ENCODE data around the gene CAMTA1.

Gene CAMTA1

DNA sequence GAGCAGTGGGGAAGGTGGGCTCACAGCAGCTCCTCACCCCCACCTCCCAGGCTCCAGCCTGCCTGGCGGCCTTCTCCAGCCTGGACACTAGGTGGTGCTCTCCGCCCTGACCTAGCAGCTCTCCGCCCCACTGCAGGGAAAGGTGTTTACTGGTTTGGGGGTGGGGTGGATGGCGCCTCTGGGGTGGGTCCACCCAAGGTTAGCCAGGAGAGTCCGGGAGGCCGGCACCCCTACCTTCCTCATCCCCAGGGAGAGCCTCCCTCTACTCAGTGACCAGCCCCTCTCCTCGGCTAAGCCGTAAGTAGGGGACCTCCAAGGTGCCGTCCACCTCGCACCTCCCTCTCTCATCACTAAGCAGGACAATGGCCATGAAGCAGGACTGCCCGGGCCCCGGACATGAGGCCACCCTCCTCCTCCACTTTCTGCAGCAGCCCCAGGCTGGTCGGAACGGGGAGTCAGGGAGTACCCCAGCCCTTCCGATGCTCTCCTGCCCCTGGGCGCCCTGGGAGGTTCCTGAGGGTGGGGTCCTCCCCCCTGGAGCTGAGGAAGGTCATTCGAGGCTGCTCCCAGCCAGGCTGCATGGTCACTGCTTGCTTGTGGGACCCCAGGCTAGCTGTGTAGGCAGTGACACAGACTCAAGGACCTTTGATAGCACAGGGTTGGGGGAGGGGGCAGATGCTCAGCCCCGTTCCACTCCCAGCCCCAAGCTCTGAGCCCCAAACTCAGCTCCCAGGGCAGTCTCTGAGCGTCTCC is 884.5 kb downstream of the CAMTA1 start:
- CTCF ChIA-PET, result interaction anchor here (0.6 to 4.9 kb wide), 11 partner anchors 8 to 99 kb away, joined by 3 to 82 read pairs (median 6); no protein-coding TSS in a partner anchor
- POLR2A ChIA-PET, result interaction anchor here (1.1 to 1.4 kb wide), 3 partner anchors 80 to 102 kb away, joined by 3 to 5 read pairs (median 3); no protein-coding TSS in a partner anchor
- peak; percentile 78 for DNase-seq (ENCODE audit: extremely low spot score)
- no peak for TF ChIP-seq NFRKB (IDR thresholded peaks at IDR 0.05)

DNA sequence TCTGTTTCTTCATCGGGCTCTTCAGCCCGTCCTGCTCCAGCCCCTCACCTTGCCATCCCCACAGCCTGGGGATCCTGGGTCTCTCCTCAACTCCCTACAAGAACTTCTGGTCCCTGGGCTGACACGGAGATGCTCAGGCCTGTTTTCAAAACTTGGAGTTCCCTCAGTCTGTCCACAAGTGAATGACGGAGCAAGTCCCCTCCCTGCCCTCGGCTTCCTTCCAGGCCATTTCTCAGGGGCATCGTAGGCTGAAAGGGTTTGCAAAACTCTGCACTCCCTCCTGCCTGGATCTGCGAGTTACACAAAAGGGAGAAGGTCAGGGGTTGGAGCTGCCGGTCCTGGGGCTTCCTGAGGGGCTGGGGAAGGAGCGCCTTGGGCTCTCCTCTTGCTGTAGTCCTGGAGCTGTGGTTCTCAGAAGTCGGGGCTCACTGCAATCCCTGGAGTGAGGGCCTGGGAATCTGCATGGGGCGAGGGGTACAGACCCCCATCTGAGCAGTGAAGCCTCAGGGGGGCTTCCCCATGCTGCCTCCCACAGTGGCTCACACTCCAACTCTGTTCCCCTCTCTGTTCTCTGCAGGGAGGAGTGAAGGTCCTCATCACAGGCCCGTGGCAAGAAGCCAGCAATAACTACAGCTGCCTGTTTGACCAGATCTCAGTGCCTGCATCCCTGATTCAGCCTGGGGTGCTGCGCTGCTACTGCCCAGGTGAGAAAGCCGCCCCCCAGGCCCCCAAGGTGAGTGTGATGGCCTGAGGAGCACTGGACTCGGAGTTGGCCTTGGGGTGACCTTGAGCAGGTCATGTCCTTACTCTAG is 885.3 kb downstream of the CAMTA1 start:
- ChIA-PET POLR2A (no interaction called here), CTCF (interaction anchor here (3.1 to 4.9 kb wide), 3 partner anchors 11 to 82 kb away, joined by 13 to 82 read pairs (median 36); no protein-coding TSS in a partner anchor)
- TF ChIP-seq BHLHE40 (IDR thresholded peaks at IDR 0.05; ENCODE audit: borderline replicate concordance) (no peak), SUZ12 (IDR thresholded peaks at IDR 0.05) (no peak), ZNF384 (IDR thresholded peaks at IDR 0.05) (no peak), TARDBP (IDR thresholded peaks at IDR 0.05) (no peak), CTBP1 (IDR thresholded peaks at IDR 0.05; ENCODE audit: borderline replicate concordance) (no peak), SP1 (IDR thresholded peaks at IDR 0.05) (no peak), ELF4 (IDR thresholded peaks at IDR 0.05) (no peak), NFRKB (IDR thresholded peaks at IDR 0.05) (no peak), ARNT (IDR thresholded peaks at IDR 0.05) (no peak), HDGF (IDR thresholded peaks at IDR 0.05; ENCODE audit: borderline replicate concordance) (no peak), FOXA1 (IDR thresholded peaks at IDR 0.05) (no peak), PKNOX1 (IDR thresholded peaks at IDR 0.05) (no peak), LEF1 (IDR thresholded peaks at IDR 0.05; ENCODE audit: borderline replicate concordance) (no peak), L3MBTL2 (conservative IDR thresholded peaks at IDR 0.05) (no peak), FOXM1 (IDR thresholded peaks at IDR 0.05; ENCODE audit: borderline replicate concordance) (no peak), FOXK2 (IDR thresholded peaks at IDR 0.05) (no peak)
- DNase-seq (ENCODE audit: extremely low spot score), result no peak

- no peak for DNase-seq (ENCODE audit: extremely low spot score)
- no peak for TF ChIP-seq NFRKB (IDR thresholded peaks at IDR 0.05)
- no peak for TF ChIP-seq TARDBP (IDR thresholded peaks at IDR 0.05)
- TF ChIP-seq ARNT (IDR thresholded peaks at IDR 0.05), result no peak
- TF ChIP-seq ZNF384 (IDR thresholded peaks at IDR 0.05), result no peak
- no peak for TF ChIP-seq PKNOX1 (IDR thresholded peaks at IDR 0.05)
- TF ChIP-seq L3MBTL2 (conservative IDR thresholded peaks at IDR 0.05), result no peak
- no peak for TF ChIP-seq HDGF (IDR thresholded peaks at IDR 0.05; ENCODE audit: borderline replicate concordance)
- TF ChIP-seq SUZ12 (IDR thresholded peaks at IDR 0.05), result no peak
- no peak for TF ChIP-seq BHLHE40 (IDR thresholded peaks at IDR 0.05; ENCODE audit: borderline replicate concordance)
- TF ChIP-seq FOXK2 (IDR thresholded peaks at IDR 0.05), result no peak
- CTCF ChIA-PET, result interaction anchor here (4.3 to 4.9 kb wide), 2 partner anchors 10 to 81 kb away, joined by 36 to 82 read pairs; no protein-coding TSS in a partner anchor
- POLR2A ChIA-PET, result no interaction called here
Measured at GRCh38 chr1:7671146-7671465, 885.9 kb downstream of the CAMTA1 start.

GRCh38 chr1:7671676-7672075 is 886.4 kb downstream of the CAMTA1 start:
- POLR2A ChIA-PET, result no interaction called here
- CTCF ChIA-PET, result no interaction called here
- TF ChIP-seq LEF1 (IDR thresholded peaks at IDR 0.05; ENCODE audit: borderline replicate concordance) (no peak), ELF4 (IDR thresholded peaks at IDR 0.05) (no peak), FOXA1 (IDR thresholded peaks at IDR 0.05) (no peak), CTBP1 (IDR thresholded peaks at IDR 0.05; ENCODE audit: borderline replicate concordance) (no peak), PKNOX1 (IDR thresholded peaks at IDR 0.05) (no peak), SP1 (IDR thresholded peaks at IDR 0.05) (no peak), NFRKB (IDR thresholded peaks at IDR 0.05) (no peak), FOXM1 (IDR thresholded peaks at IDR 0.05; ENCODE audit: borderline replicate concordance) (no peak), BHLHE40 (IDR thresholded peaks at IDR 0.05; ENCODE audit: borderline replicate concordance) (no peak)

DNA sequence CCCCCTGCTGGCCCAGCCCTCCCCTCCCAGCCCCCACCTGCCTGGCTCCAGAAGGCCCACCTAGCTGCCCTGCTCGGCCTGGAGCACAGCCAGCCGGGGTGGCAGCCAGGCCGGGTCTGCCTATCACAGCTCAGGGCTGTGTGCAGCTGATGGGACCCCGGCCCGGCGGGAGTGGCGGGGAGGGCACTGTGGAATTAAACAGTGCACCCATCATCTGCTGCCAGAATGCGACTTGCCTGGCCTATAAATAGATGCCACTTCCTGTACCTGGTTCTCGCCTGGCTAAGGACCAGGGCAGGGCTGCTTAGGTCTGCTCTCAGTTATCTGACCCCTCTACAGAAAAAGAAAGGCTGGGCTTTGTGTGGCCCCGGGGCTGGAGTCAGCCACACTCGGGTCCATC is 887.6 kb downstream of the CAMTA1 start:
- DNase-seq (ENCODE audit: extremely low spot score), result no peak
- TF ChIP-seq FOXK2 (IDR thresholded peaks at IDR 0.05), result no peak
- no peak for TF ChIP-seq FOXA1 (IDR thresholded peaks at IDR 0.05)
- no peak for TF ChIP-seq CTBP1 (IDR thresholded peaks at IDR 0.05; ENCODE audit: borderline replicate concordance)
- TF ChIP-seq TARDBP (IDR thresholded peaks at IDR 0.05), result no peak
- no peak for TF ChIP-seq PKNOX1 (IDR thresholded peaks at IDR 0.05)
- no peak for TF ChIP-seq ZNF384 (IDR thresholded peaks at IDR 0.05)
- no peak for TF ChIP-seq SP1 (IDR thresholded peaks at IDR 0.05)
- no peak for TF ChIP-seq SUZ12 (IDR thresholded peaks at IDR 0.05)
- no peak for TF ChIP-seq LEF1 (IDR thresholded peaks at IDR 0.05; ENCODE audit: borderline replicate concordance)
- TF ChIP-seq L3MBTL2 (conservative IDR thresholded peaks at IDR 0.05), result no peak
- TF ChIP-seq NFRKB (IDR thresholded peaks at IDR 0.05), result no peak
- TF ChIP-seq ELF4 (IDR thresholded peaks at IDR 0.05), result no peak
- TF ChIP-seq BHLHE40 (IDR thresholded peaks at IDR 0.05; ENCODE audit: borderline replicate concordance), result no peak
- no peak for TF ChIP-seq FOXM1 (IDR thresholded peaks at IDR 0.05; ENCODE audit: borderline replicate concordance)
- no peak for TF ChIP-seq HDGF (IDR thresholded peaks at IDR 0.05; ENCODE audit: borderline replicate concordance)
- no peak for TF ChIP-seq ARNT (IDR thresholded peaks at IDR 0.05)
- CTCF ChIA-PET, result no interaction called here
- POLR2A ChIA-PET, result interaction anchor here (1.2 kb wide), 1 partner anchor 98 kb away, joined by 3 read pairs; the partner anchor contains the start of gene VAMP3

More at GRCh38 chr1:7671676-7672075, 886.4 kb downstream of the CAMTA1 start:
- DNase-seq (ENCODE audit: extremely low spot score), result no peak
